Measurements from ENCODE around the gene DDX59. TPM values are rescaled to one million over a fixed set of nuclear protein-coding genes. Genes with fewer than 3 reads are reported as not detected.

Gene DDX59
- 19.9 TPM in 2 replicates for total RNA-seq
- 10.5 and 13.6 TPM in 2 replicates for polyA plus RNA-seq

DNA sequence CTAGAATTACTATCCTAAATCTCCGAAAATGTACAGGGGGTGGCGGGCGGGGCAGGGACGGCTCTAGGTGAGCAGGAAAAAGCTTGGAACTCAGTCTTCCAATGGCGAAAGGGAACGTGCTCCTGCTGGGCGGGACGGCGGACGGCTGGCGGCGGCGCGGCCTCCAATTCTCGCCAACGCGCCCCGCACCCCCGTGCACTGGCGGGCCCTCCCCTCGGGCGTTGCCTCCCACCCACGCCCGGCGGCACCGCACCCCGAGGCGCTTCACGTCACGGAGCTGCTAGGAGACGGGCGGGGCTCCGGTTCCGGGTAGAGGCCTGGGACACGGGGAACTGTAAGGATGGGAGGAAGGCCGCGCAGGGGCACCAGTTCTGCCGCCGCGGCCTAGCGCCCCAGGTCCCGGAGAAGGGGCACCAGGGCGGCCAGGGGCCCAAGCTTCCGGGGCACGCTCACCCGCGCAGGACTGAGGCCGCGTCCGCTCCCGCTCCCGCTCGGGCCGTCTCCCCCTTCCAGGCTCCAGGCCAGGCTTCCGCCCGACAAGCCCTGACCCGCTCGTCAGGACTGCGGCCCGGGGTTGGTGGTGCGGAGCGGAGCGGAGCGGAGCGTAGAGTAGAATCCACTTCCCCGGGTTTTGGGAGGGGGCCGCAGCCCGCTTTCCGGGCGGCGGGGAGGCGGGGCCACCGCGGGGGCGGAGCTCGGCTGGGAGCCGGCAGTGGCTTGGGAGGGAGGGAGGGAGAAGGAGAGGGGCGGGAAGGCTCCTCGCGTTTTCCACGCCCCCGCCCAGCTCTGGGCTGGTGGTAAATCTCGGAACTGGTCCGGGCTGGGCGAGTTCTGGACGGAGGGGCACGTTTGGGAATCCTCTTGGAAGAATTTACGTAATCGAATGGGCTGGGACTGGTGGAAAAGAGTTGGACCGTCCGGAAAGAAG, at the start of gene DDX59:
TSS of gene DDX59 (minus strand) at position 594 of the 928 bp plus-strand sequence. CDS start 3,167 bp downstream, outside the sequence.
- peak within 1 kb of the TSS; percentile 51 for H2AFZ ChIP-seq
- WGBS (ENCODE audit: low lambda C conversion rate, missing lambda C conversion rate) = under 1% methylated on average over 55 of the region's 91 CpGs
- peak; percentile 97 for DNase-seq (ENCODE audit: low spot score)
- H3K79me2 ChIP-seq = peaks cover 36% of the 10 kb centered on the region
- H3K9me3 ChIP-seq (ENCODE audit: low read depth) = no peaks in the 10 kb centered on the region
- peaks cover 7% of the 10 kb centered on the region for H3K4me1 ChIP-seq (ENCODE audit: insufficient read depth)
- no peak for TF ChIP-seq EZH2 (IDR thresholded peaks at IDR 0.05; ENCODE audit: borderline replicate concordance)
- TF ChIP-seq EZH2phosphoT487 (IDR thresholded peaks at IDR 0.05; ENCODE audit: low read depth, severe bottlenecking, unreplicated experiment) = no peak
- TF ChIP-seq, protein P1, sequence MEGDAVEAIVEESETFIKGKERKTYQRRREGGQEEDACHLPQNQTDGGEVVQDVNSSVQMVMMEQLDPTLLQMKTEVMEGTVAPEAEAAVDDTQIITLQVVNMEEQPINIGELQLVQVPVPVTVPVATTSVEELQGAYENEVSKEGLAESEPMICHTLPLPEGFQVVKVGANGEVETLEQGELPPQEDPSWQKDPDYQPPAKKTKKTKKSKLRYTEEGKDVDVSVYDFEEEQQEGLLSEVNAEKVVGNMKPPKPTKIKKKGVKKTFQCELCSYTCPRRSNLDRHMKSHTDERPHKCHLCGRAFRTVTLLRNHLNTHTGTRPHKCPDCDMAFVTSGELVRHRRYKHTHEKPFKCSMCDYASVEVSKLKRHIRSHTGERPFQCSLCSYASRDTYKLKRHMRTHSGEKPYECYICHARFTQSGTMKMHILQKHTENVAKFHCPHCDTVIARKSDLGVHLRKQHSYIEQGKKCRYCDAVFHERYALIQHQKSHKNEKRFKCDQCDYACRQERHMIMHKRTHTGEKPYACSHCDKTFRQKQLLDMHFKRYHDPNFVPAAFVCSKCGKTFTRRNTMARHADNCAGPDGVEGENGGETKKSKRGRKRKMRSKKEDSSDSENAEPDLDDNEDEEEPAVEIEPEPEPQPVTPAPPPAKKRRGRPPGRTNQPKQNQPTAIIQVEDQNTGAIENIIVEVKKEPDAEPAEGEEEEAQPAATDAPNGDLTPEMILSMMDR (IDR thresholded peaks at IDR 0.05; ENCODE audit: poor library complexity) = no peak
- peak within 1 kb of the TSS; percentile 99 for H3K27ac ChIP-seq
- no peaks in the 10 kb centered on the region for H4K20me1 ChIP-seq (ENCODE audit: insufficient read depth, poor library complexity, severe bottlenecking)
- peak within 1 kb of the TSS; percentile 78 for H3K4me2 ChIP-seq
- H3K27me3 ChIP-seq = no peaks in the 10 kb centered on the region
- peak within 1 kb of the TSS; percentile 65 for H3K4me3 ChIP-seq
- no peaks in the 10 kb centered on the region for H3K36me3 ChIP-seq (replicated peaks; ENCODE audit: insufficient read depth, low read depth)
- no peaks in the 10 kb centered on the region for H3K9me2 ChIP-seq (replicated peaks; ENCODE audit: insufficient read depth)

GRCh38 chr1:200714504-200715187, 44.9 kb upstream of the DDX59 start:
- Histone ChIP-seq H3K4me2 (no peak overlapping the region), H3K9me2 (replicated peaks; ENCODE audit: insufficient read depth) (no peaks in the 10 kb centered on the region), H3K36me3 (replicated peaks; ENCODE audit: insufficient read depth, low read depth) (no peaks in the 10 kb centered on the region), H3K9me3 (ENCODE audit: low read depth) (no peaks in the 10 kb centered on the region), H3K27me3 (no peaks in the 10 kb centered on the region), H3K4me1 (ENCODE audit: insufficient read depth) (no peaks in the 10 kb centered on the region), H2AFZ (no peak overlapping the region), H3K4me3 (no peak overlapping the region), H4K20me1 (ENCODE audit: insufficient read depth, poor library complexity, severe bottlenecking) (no peaks in the 10 kb centered on the region), H3K27ac (no peak overlapping the region), H3K79me2 (no peaks in the 10 kb centered on the region)
- no peak for DNase-seq (ENCODE audit: low spot score)
- 80% methylated on average over 2 of the region's 2 CpGs for WGBS (ENCODE audit: low lambda C conversion rate, missing lambda C conversion rate)
- TF ChIP-seq, protein P1 (IDR thresholded peaks at IDR 0.05; ENCODE audit: poor library complexity) = no peak
- no peak for TF ChIP-seq EZH2 (IDR thresholded peaks at IDR 0.05; ENCODE audit: borderline replicate concordance)
- no peak for TF ChIP-seq EZH2phosphoT487 (IDR thresholded peaks at IDR 0.05; ENCODE audit: low read depth, severe bottlenecking, unreplicated experiment)

DNA sequence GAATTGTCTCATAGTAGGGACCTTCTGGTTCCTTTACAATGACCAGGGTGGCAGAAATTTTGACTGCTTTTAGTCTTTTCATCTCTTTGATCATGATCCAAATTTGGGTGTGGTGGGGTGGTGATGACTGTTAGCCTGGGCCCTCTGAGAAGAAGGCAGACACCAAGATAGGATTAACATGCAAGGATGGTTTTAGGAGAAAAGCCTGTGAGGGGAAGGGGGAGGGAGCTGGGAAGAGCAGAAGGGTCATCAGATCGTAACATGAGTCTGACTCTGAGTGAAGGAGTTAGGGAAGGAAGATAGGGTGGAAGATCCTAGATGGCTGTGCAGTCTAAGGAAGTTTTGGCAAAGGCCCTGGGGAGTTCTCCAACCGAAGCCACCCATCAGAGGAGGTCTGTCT, 40.5 kb upstream of the DDX59 start:
- WGBS (ENCODE audit: low lambda C conversion rate, missing lambda C conversion rate) = 88% methylated on average over 2 of the region's 2 CpGs
- TF ChIP-seq EZH2phosphoT487 (IDR thresholded peaks at IDR 0.05; ENCODE audit: low read depth, severe bottlenecking, unreplicated experiment) = no peak
- TF ChIP-seq, protein P1 (IDR thresholded peaks at IDR 0.05; ENCODE audit: poor library complexity) = no peak
- TF ChIP-seq EZH2 (IDR thresholded peaks at IDR 0.05; ENCODE audit: borderline replicate concordance) = no peak

More for the DNA sequence above, 40.5 kb upstream of the DDX59 start:
- no peaks in the 10 kb centered on the region for H3K36me3 ChIP-seq (replicated peaks; ENCODE audit: insufficient read depth, low read depth)
- H3K9me3 ChIP-seq (ENCODE audit: low read depth) = no peaks in the 10 kb centered on the region
- no peak overlapping the region for H3K4me3 ChIP-seq
- no peaks in the 10 kb centered on the region for H3K79me2 ChIP-seq
- H3K27me3 ChIP-seq = no peaks in the 10 kb centered on the region
- H3K27ac ChIP-seq = no peak overlapping the region
- H4K20me1 ChIP-seq (ENCODE audit: insufficient read depth, poor library complexity, severe bottlenecking) = no peaks in the 10 kb centered on the region
- DNase-seq (ENCODE audit: low spot score) = no peak
- H3K4me2 ChIP-seq = no peak overlapping the region
- no peaks in the 10 kb centered on the region for H3K4me1 ChIP-seq (ENCODE audit: insufficient read depth)
- no peak overlapping the region for H2AFZ ChIP-seq
- no peaks in the 10 kb centered on the region for H3K9me2 ChIP-seq (replicated peaks; ENCODE audit: insufficient read depth)
